GM12878 (cell line): ENCODE measurements around the gene MAS1L. TPM values are rescaled to one million over a fixed set of nuclear protein-coding genes. Genes with fewer than 3 reads are reported as not detected.

Experiments
- ATAC-seq: fragments of 200-7000 bp; cut with Tn5 transposase; 3 replicates; pipeline ENCODE4 v1.9.1; 2020; ENCODE audit warnings: mild to moderate bottlenecking, moderate library complexity
- BruUV-seq: library from RNA; stranded (reverse); fragments of 400-500 nt; replicated peaks from 2 replicates; lab custom pipeline; 2021; lab: Mats Ljungman, UMichigan
- CTCF ChIA-PET: fragments of 300-600 bp; sonication (Branson Sonifier 250); formaldehyde crosslinking; extraction: SDS; loops from one replicate; lab custom pipeline; 2021; ENCODE audit warnings: inconsistent platforms; lab: Yijun Ruan, JAX
- POLR2A ChIA-PET: fragments of 350-600 bp; formaldehyde crosslinking; extraction: SDS; loops from one replicate; lab custom pipeline; 2021; ENCODE audit warnings: inconsistent platforms; lab: Charles Lee
- RAD21 ChIA-PET: fragments of 300-600 bp; sonication (Branson Sonifier 250); formaldehyde crosslinking; loops from one replicate; lab custom pipeline; 2023; ENCODE audit warnings: antibody characterized with exemption; ENCODE audit not compliant: unreplicated experiment; lab: Charles Lee
- SMC1A ChIA-PET: fragments of 300-600 bp; sonication (Branson Sonifier 250); formaldehyde crosslinking; loops from one replicate; lab custom pipeline; 2023; ENCODE audit not compliant: unreplicated experiment, uncharacterized antibody; lab: Charles Lee
- DNase-seq: peaks from one replicate; pipeline ENCODE4 v3.0.0-alpha.2; 2011; ENCODE audit warnings: low read depth, low spot score
- FAIRE-seq: peaks from 3 replicates; lab custom pipeline; 2011; peaks lifted over from hg19 to GRCh38; lab: Jason Lieb, UNC
- H2AFZ ChIP-seq: 2 replicates; pipeline ENCODE4 v1.6.0; 2011; ENCODE audit warnings: low read depth, low read length, control low read depth; ENCODE audit not compliant: control insufficient read depth
- H3K27ac ChIP-seq: 2 replicates; pipeline ENCODE4 v1.5.1; 2011; ENCODE audit warnings: control low read depth; ENCODE audit not compliant: control insufficient read depth, insufficient read depth
- H3K27me3 ChIP-seq, 2 experiments: replicated peaks in 1 of 2; 2 replicates each; pipeline versions ENCODE4 v1.6.0 to v1.6.1; 2011; ENCODE audit warnings: low read length in 1 of 2; ENCODE audit not compliant: control insufficient read depth in 2 of 2, insufficient read depth in 2 of 2
- H3K36me3 ChIP-seq, 2 experiments: 2 replicates each; pipeline ENCODE4 v1.5.1; 2011; ENCODE audit warnings: low read length in 1 of 2; ENCODE audit not compliant: control insufficient read depth in 2 of 2, insufficient read depth in 2 of 2
- H3K4me1 ChIP-seq: 2 replicates; pipeline ENCODE4 v1.6.1; 2011; ENCODE audit warnings: mild to moderate bottlenecking, low read length, moderate library complexity, mixed read lengths; ENCODE audit not compliant: control insufficient read depth, insufficient read depth
- H3K4me2 ChIP-seq: 2 replicates; pipeline ENCODE4 v1.6.0; 2011; ENCODE audit warnings: control low read depth; ENCODE audit not compliant: control insufficient read depth, insufficient read depth
- H3K4me3 ChIP-seq: fragments of 200-600 bp; sonication (generic); 2 replicates; pipeline ENCODE4 v1.5.1; 2016
- H3K79me2 ChIP-seq: 2 replicates; pipeline ENCODE4 v1.6.0; 2011; ENCODE audit warnings: low read length; ENCODE audit not compliant: control insufficient read depth, insufficient read depth
- H3K9ac ChIP-seq: 2 replicates; pipeline ENCODE4 v1.8.0; 2011; ENCODE audit warnings: low read length, control low read depth, mixed read lengths; ENCODE audit not compliant: control insufficient read depth, insufficient read depth
- H3K9me3 ChIP-seq: replicated peaks from 3 replicates; pipeline ENCODE4 v1.5.1; 2011; ENCODE audit warnings: mild to moderate bottlenecking, low read length; ENCODE audit not compliant: control insufficient read depth, insufficient read depth
- H4K20me1 ChIP-seq: 2 replicates; pipeline ENCODE4 v1.6.0; 2011; ENCODE audit not compliant: control insufficient read depth, insufficient read depth
- BCLAF1 ChIP-seq: fragments of 450-650 bp; IDR thresholded peaks from 2 replicates; pipeline ENCODE4 v1.6.1; 2017; ENCODE audit warnings: antibody characterized with exemption, mild to moderate bottlenecking, moderate library complexity
- ESRRA ChIP-seq: IDR thresholded peaks from 2 replicates; pipeline ENCODE4 v1.6.1; 2012; ENCODE audit warnings: mild to moderate bottlenecking, low read length, improper control_type of control experiment
- HSF1 ChIP-seq: fragments of 150-350 bp; IDR thresholded peaks from 2 replicates; pipeline ENCODE4 v1.6.1; 2014; ENCODE audit warnings: mild to moderate bottlenecking, low read depth, low read length
- MTA3 ChIP-seq: IDR thresholded peaks from 2 replicates; pipeline ENCODE4 v1.6.1; 2012; ENCODE audit warnings: low read length, inconsistent platforms, borderline replicate concordance
- NFXL1 ChIP-seq: fragments of 450-650 bp; IDR thresholded peaks from 2 replicates; pipeline ENCODE4 v1.6.1; 2017; ENCODE audit warnings: antibody characterized with exemption, mild to moderate bottlenecking, borderline replicate concordance
- SIX5 ChIP-seq: IDR thresholded peaks from 2 replicates; pipeline ENCODE4 v1.6.1; 2011; ENCODE audit warnings: mild to moderate bottlenecking, low read depth, low read length, moderate library complexity; ENCODE audit not compliant: severe bottlenecking
- SMAD1 ChIP-seq: fragments of 450-650 bp; IDR thresholded peaks from 2 replicates; pipeline ENCODE4 v1.6.1; 2018; ENCODE audit warnings: mild to moderate bottlenecking, low read depth; ENCODE audit not compliant: partially characterized antibody
- SP1 ChIP-seq: IDR thresholded peaks from one replicate; pipeline ENCODE4 v1.6.1; 2011; ENCODE audit warnings: low read depth, low read length
- SPI1 ChIP-seq: IDR thresholded peaks from 2 replicates; pipeline ENCODE4 v1.6.1; 2011; ENCODE audit warnings: low read depth, mild to moderate bottlenecking, low read length, moderate library complexity, borderline replicate concordance; ENCODE audit not compliant: insufficient read depth
- STAT3 ChIP-seq: IDR thresholded peaks from 2 replicates; pipeline ENCODE4 v1.6.1; 2011; ENCODE audit warnings: low read depth, low read length, improper control_type of control experiment
- ZBTB11 ChIP-seq: fragments of 450-650 bp; formaldehyde crosslinking; IDR thresholded peaks from 2 replicates; pipeline ENCODE4 v1.5.0; 2022; ENCODE audit warnings: mild to moderate bottlenecking, missing genetic modification characterization
- ZBTB4 ChIP-seq: fragments of 450-650 bp; formaldehyde crosslinking; IDR thresholded peaks from 2 replicates; pipeline ENCODE4 v1.4.0; 2022; ENCODE audit warnings: mild to moderate bottlenecking, moderate library complexity
- ZSCAN29 ChIP-seq: fragments of 450-650 bp; IDR thresholded peaks from 2 replicates; pipeline ENCODE4 v1.6.1; 2017; ENCODE audit warnings: mild to moderate bottlenecking, moderate library complexity
- WGBS: methylation state at CpG from one replicate; pipeline ENCODE4 v1.1.6; 2016; ENCODE audit warnings: low lambda C conversion rate; ENCODE audit not compliant: insufficient replicate concordance, insufficient coverage; ENCODE audit errors: missing lambda C conversion rate; 5-methylcytosine and 5-hydroxymethylcytosine counted together
- in situ Hi-C: fragments of 300-500 bp; cut with MboI; formaldehyde crosslinking; loops from 9 replicates; pipeline ENCODE4 v1.14.3; 2018; ENCODE audit warnings: mixed read lengths
- intact Hi-C: fragments of 100-400 bp; cut with micrococcal nuclease; formaldehyde crosslinking; loops from one replicate; pipeline ENCODE4 v1.14.2; 2022; ENCODE audit not compliant: unreplicated experiment
- polyA plus RNA-seq, 11 experiments: library from polyadenylated mRNA; depleted of rRNA in 4 of 11; unstranded in 6 of 11; stranded (reverse) in 5 of 11; fragments of >200 nt; fragmentation: Nextera tagmentation in 4 of 11; fragmentation: Illumina TruSeq in 1 of 11; extraction: Ambion mirVana in 4 of 11; extraction: Trizol in 1 of 11; gene quantifications; 1 replicate in 1 of 11; 2 replicates in 10 of 11; pipeline versions ENCODE4 v1.2.1 to v1.2.3, GENCODE V29; 2011 to 2016; ENCODE audit warnings: inconsistent platforms in 2 of 11, missing spikeins in 2 of 11, low read depth in 1 of 11
- total RNA-seq, 4 experiments: library from RNA; depleted of rRNA in 3 of 4; stranded (reverse); fragments of >200 nt in 3 of 4; fragmentation: Illumina TruSeq in 1 of 4; extraction: Trizol in 1 of 4; gene quantifications; 2 replicates each; pipeline versions ENCODE4 v1.2.1 to v1.2.3, GENCODE V29; 2013 to 2021

MAS1L gene
- total and polyA plus RNA-seq, 10 of the 15 experiments (the other 5 are each of a cell fraction or from before 2014, with no cell fraction given): not detected

- WGBS: 5% methylated on average over 2 of the region's 2 CpGs
- DNase-seq: no peak
- BruUV-seq: no TSS peak
- intact Hi-C loops: no loop called here
- Histone ChIP-seq H3K4me3 (no peak overlapping the region), H3K9me3 (no peaks in the 10 kb centered on the region), H3K36me3 (no peaks in the 10 kb centered on the region), H2AFZ (no peak overlapping the region), H3K4me1 (no peaks in the 10 kb centered on the region), H3K79me2 (no peaks in the 10 kb centered on the region), H3K4me2 (no peak overlapping the region), H4K20me1 (no peaks in the 10 kb centered on the region), H3K27me3 (no peaks in the 10 kb centered on the region), H3K27ac (no peak overlapping the region), H3K9ac (no peak overlapping the region)
- in situ Hi-C loops: no loop called here
- ChIA-PET CTCF (no interaction called here), SMC1A (interaction anchor here (1.4 kb wide), 1 partner anchor 11 kb away, joined by 5 read pairs; no protein-coding TSS in a partner anchor), RAD21 (no interaction called here), POLR2A (no interaction called here)
- no peak for FAIRE-seq
- no peak for ATAC-seq
- no peak for TF ChIP-seq SPI1
- TF ChIP-seq SMAD1: no peak
- no peak for TF ChIP-seq SIX5
- TF ChIP-seq ZBTB4 (CRISPR knock-in tag): no peak
- TF ChIP-seq ZSCAN29: no peak
- no peak for TF ChIP-seq SP1
- TF ChIP-seq ESRRA: no peak
- TF ChIP-seq NFXL1: no peak
- no peak for TF ChIP-seq BCLAF1
- TF ChIP-seq ZBTB11 (CRISPR knock-in tag): no peak
- TF ChIP-seq HSF1: no peak
- TF ChIP-seq STAT3: no peak
- no peak for TF ChIP-seq MTA3
These were observed 22.0 kb downstream of the MAS1L start for GRCh38 chr6:29465801-29466200.
